Melanocyte of skin (primary cell): ENCODE results near the gene RNF213. TPM values are rescaled to one million over a fixed set of nuclear protein-coding genes. Genes with fewer than 3 reads are reported as not detected.

Experiments used
- small RNA-seq, 2 donors: library from RNA; depleted of rRNA; stranded (forward); fragments of <200 nt; gene quantifications; one replicate each; pipeline ENCODE3, GENCODE V24; 2012
- total RNA-seq, 2 donors: library from RNA; depleted of rRNA; stranded (reverse); fragments of >200 nt; gene quantifications; 2 replicates each; pipeline ENCODE4 v1.2.3, GENCODE V29; 2012

RNF213 gene
- total RNA-seq = 100 to 1,000 TPM; 430 to 498 TPM

GRCh38 chr17:80260791-80261158, at the start of gene RNF213:
Gene RNF213 (plus strand): TSS chr17:80260852. CDS start chr17:80263682, 2,830 bp downstream.

GRCh38 chr17:80220054-80220735, 40.5 kb upstream of the RNF213 start, which contains the start of the genes SGSH and SLC26A11:
Gene SGSH (minus strand): TSS chr17:80220333. CDS start chr17:80220313, 20 bp downstream.
Gene SLC26A11 (plus strand): TSS chr17:80220427. CDS start chr17:80221561, 1,134 bp downstream.

GRCh38 chr17:80414803-80415625, 154.4 kb downstream of the RNF213 start, which contains the start of gene ENDOV:
Gene ENDOV (plus strand): TSS chr17:80415167. CDS start chr17:80415195, 28 bp downstream.

Small RNAs within 50 kb of the gene (small RNA-seq; reads per million reads assigned to genes)
- 0 to 0.12 reads per million in 2 donors for gene MIR4730

Other genes starting within 250 kb of the RNF213 start
- gene TBC1D16, start 225.0 kb upstream of the RNF213 start, total RNA-seq = 100 to 1,000 TPM; 470 to 488 TPM
- 1 to 10 TPM; 3.0 to 3.1 TPM for gene CCDC40, start 224.2 kb upstream of the RNF213 start, total RNA-seq
- gene GAA, start 159.3 kb upstream of the RNF213 start, total RNA-seq = 10 to 100 TPM; 20.3 to 61.6 TPM
- 100 to 1,000 TPM in 1 of 2 donors, 10 to 100 TPM in 1; 84.0 to 126 TPM for gene EIF4A3, start 113.7 kb upstream of the RNF213 start, total RNA-seq
- gene CARD14, start 90.8 kb upstream of the RNF213 start, total RNA-seq = 1 to 10 TPM; 3.0 to 6.5 TPM
- gene SGSH, start 40.5 kb upstream of the RNF213 start, total RNA-seq = 10 to 100 TPM; 12.0 to 22.0 TPM
- 10 to 100 TPM in 1 of 2 donors, 1 to 10 TPM in 1; 8.3 to 12.0 TPM for gene SLC26A11, start 40.4 kb upstream of the RNF213 start, total RNA-seq
- gene ENDOV, start 154.3 kb downstream of the RNF213 start, total RNA-seq = 10 to 100 TPM; 15.7 to 19.3 TPM
- 1 to 10 TPM in 1 of 2 donors, under 1 TPM in 1; 0.69 to 3.0 TPM for gene NPTX1, start 215.8 kb downstream of the RNF213 start, total RNA-seq